Ishikawa (cell line): ENCODE results near the gene ULBP2.

Experiments used
- CEBPB ChIP-seq: IDR thresholded peaks from 2 replicates; pipeline ENCODE4 v1.6.1; 2012
- CREB1 ChIP-seq: IDR thresholded peaks from 2 replicates; pipeline ENCODE4 v1.6.1; 2012; ENCODE audit warnings: low read depth
- EGR1 ChIP-seq: IDR thresholded peaks from 2 replicates; pipeline ENCODE4 v1.6.1; 2012
- EP300 ChIP-seq: IDR thresholded peaks from 2 replicates; pipeline ENCODE4 v1.6.1; 2012; ENCODE audit warnings: borderline replicate concordance
- FOXM1 ChIP-seq: IDR thresholded peaks from 2 replicates; pipeline ENCODE4 v1.6.1; 2012; ENCODE audit warnings: low read depth, borderline replicate concordance
- NFIC ChIP-seq: IDR thresholded peaks from 2 replicates; pipeline ENCODE4 v1.6.1; 2012
- RAD21 ChIP-seq: IDR thresholded peaks from 2 replicates; pipeline ENCODE4 v1.6.1; 2012; ENCODE audit warnings: low read depth
- TAF1 ChIP-seq: IDR thresholded peaks from 2 replicates; pipeline ENCODE4 v1.6.1; 2012; ENCODE audit warnings: low read depth, mild to moderate bottlenecking
- TCF12 ChIP-seq: IDR thresholded peaks from 2 replicates; pipeline ENCODE4 v1.6.1; 2012; ENCODE audit warnings: low read depth
- TEAD4 ChIP-seq: IDR thresholded peaks from 2 replicates; pipeline ENCODE4 v1.6.1; 2012
- USF1 ChIP-seq: IDR thresholded peaks from 2 replicates; pipeline ENCODE4 v1.6.1; 2012
- YY1 ChIP-seq: IDR thresholded peaks from 2 replicates; pipeline ENCODE4 v1.6.1; 2012; ENCODE audit warnings: low read depth
- ZBTB7A ChIP-seq: IDR thresholded peaks from 2 replicates; pipeline ENCODE4 v1.6.1; 2012; ENCODE audit warnings: low read depth
- TF ChIP-seq, protein P1 (sequence below): IDR thresholded peaks from 2 replicates; pipeline ENCODE4 v1.6.1; 2012
- TF ChIP-seq, protein P2 (sequence below): IDR thresholded peaks from 2 replicates; pipeline ENCODE4 v1.6.1; 2012; ENCODE audit warnings: low read depth, mild to moderate bottlenecking

Gene ULBP2

DNA sequence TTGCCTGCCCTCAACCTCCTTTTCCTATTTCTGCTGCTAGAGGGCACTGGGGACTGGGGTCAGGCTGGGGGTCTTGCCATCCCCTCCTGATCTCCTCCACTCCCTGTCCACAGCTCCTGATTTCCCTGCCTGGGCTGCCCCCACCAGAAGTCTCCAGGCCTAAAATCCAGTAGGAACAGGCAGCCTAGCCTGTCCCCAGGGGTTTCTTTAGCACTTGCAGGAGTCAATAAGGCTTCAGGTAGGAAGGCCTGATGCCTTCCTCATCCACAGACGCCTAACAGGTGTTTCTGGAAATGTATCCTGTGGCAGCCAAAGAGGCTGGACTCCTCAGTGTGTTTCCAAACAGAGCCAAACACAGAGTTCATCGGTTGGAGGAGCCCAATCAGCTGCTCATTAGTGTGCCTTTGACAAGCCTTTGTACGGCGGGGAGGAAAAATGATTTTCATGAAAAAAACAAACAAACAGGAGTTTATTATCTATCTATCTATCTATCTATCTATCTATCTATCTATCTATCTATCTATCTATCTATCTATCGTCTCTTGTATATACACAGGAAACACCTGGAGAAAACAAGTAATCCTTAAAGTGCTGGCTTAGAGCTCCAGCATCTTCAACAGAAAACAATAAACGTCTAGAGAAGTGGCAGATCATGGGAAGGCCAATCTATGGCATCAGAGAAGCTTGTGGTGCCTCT is 40.2 kb upstream of the ULBP2 start:
- TF ChIP-seq RAD21 (no peak), TEAD4 (no peak), YY1 (no peak), EGR1 (no peak), CEBPB (no peak), CREB1 (no peak), FOXM1 (no peak), EP300 (no peak), USF1 (no peak), TAF1 (no peak), NFIC (no peak)
- TF ChIP-seq, protein P1, sequence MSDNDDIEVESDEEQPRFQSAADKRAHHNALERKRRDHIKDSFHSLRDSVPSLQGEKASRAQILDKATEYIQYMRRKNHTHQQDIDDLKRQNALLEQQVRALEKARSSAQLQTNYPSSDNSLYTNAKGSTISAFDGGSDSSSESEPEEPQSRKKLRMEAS: no peak
- TF ChIP-seq, protein P2, sequence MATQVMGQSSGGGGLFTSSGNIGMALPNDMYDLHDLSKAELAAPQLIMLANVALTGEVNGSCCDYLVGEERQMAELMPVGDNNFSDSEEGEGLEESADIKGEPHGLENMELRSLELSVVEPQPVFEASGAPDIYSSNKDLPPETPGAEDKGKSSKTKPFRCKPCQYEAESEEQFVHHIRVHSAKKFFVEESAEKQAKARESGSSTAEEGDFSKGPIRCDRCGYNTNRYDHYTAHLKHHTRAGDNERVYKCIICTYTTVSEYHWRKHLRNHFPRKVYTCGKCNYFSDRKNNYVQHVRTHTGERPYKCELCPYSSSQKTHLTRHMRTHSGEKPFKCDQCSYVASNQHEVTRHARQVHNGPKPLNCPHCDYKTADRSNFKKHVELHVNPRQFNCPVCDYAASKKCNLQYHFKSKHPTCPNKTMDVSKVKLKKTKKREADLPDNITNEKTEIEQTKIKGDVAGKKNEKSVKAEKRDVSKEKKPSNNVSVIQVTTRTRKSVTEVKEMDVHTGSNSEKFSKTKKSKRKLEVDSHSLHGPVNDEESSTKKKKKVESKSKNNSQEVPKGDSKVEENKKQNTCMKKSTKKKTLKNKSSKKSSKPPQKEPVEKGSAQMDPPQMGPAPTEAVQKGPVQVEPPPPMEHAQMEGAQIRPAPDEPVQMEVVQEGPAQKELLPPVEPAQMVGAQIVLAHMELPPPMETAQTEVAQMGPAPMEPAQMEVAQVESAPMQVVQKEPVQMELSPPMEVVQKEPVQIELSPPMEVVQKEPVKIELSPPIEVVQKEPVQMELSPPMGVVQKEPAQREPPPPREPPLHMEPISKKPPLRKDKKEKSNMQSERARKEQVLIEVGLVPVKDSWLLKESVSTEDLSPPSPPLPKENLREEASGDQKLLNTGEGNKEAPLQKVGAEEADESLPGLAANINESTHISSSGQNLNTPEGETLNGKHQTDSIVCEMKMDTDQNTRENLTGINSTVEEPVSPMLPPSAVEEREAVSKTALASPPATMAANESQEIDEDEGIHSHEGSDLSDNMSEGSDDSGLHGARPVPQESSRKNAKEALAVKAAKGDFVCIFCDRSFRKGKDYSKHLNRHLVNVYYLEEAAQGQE: no peak

- no peak for TF ChIP-seq USF1
- no peak for TF ChIP-seq CREB1
- no peak for TF ChIP-seq CEBPB
- TF ChIP-seq, protein P2: no peak
- TF ChIP-seq TEAD4: no peak
Measured at GRCh38 chr6:149903938-149904611, 37.7 kb upstream of the ULBP2 start.

DNA sequence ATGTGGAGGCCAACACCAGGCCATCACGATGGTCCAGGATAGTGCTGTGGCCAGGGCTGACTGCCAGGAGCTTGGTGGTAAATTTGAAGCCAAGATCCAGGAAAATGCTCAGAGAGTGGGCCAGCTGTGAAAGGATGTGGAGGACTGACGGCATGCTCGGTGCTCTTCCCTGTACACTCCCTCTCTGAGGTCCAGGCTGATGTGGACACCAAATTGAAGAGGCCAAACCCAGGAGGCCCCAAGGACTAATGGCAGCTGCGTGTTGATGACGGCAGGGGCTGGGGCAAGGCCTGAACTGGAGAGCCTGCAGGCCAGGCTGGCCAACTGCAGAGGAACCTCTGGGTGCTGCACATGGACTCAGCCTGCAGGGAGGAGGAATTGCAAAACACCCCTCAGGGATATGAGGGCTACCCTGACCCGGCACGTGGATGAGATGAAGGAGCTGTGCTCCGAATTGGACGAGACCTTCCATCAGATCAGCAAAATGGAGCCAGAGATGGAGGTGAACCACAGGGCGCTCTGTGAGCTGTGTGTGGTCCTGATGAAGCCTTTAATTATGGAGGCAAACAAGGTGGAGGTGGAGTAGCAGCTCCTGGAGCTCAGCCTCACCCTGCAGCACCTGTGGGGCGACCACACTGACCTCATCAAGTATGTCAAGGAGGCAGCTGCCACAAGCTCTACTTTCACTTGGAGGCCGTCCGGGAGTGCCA is 37.0 kb upstream of the ULBP2 start:
- TF ChIP-seq NFIC (no peak), CEBPB (no peak), RAD21 (no peak), TEAD4 (no peak), CREB1 (no peak), TCF12 (no peak), TAF1 (no peak), EP300 (no peak), FOXM1 (no peak), USF1 (no peak), YY1 (no peak), EGR1 (no peak), ZBTB7A (no peak)
- TF ChIP-seq, protein P2: no peak
- TF ChIP-seq, protein P1: no peak
